ENCODE measurements around the gene KANSL1L.
"Not testable (repeated sequence)": the region's sequence is repeated elsewhere in the genome, so short reads cannot be mapped to it uniquely, and the experiment has no call there.

The KANSL1L gene, protein sequence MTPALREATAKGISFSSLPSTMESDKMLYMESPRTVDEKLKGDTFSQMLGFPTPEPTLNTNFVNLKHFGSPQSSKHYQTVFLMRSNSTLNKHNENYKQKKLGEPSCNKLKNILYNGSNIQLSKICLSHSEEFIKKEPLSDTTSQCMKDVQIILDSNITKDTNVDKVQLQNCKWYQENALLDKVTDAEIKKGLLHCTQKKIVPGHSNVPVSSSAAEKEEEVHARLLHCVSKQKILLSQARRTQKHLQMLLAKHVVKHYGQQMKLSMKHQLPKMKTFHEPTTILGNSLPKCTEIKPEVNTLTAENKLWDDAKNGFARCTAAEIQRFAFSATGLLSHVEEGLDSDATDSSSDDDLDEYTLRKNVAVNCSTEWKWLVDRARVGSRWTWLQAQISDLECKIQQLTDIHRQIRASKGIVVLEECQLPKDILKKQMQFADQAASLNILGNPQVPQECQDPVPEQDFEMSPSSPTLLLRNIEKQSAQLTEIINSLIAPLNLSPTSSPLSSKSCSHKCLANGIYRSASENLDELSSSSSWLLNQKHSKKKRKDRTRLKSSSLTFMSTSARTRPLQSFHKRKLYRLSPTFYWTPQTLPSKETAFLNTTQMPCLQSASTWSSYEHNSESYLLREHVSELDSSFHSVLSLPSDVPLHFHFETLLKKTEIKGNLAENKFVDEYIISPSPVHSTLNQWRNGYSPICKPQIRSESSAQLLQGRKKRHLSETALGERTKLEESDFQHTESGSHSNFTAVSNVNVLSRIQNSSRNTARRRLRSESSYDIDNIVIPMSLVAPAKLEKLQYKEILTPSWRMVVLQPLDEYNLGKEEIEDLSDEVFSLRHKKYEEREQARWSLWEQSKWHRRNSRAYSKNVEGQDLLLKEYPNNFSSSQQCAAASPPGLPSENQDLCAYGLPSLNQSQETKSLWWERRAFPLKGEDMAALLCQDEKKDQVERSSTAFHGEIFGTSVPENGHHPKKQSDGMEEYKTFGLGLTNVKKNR

DNA sequence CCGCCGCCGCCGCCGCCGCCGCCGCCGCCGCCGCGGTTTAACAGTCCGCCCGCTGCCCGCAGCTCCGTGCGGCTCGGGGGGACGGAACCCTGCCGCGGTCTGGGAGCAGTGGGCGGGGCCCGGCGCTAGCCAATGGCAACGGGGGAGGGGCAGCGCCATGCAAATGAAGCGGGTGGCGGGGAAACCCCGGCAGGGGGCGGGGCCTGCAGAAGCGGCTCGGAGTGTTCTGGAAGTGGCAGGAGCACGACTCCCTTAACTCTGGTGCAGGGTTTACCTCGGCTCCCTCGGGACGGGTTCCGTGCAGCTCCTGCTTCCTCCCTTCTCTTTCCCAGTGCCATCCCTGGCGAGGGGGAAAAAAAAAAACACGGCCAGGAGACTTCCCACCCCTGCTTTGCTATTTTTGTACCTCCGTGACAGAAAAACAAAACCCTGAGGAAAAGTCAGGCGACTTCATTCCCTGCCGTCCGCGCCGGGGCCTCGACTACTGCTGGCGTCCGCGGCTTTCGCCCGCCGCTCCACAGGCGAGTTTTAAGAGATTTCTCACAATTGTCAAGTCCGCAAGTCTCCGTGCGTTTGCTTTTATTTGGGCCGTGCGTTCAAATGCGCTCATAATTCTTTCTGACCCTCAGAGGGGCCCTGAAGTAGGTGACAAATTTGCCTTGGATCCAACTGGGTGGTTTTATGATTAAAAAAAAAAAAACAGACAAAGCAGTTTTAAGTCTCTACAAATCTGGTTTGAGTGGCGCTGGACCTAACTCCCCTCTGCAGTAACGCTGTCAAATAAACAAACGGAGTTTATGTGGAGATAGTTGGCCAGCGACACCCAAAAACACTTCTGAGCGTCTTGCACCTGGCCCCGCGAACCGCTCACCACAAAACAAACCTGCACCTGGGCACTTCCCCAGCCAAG, at the start of gene KANSL1L:
Gene KANSL1L (minus strand): TSS at position 101 of the 910 bp plus-strand sequence. CDS start 16,827 bp downstream, outside the sequence.
- peak; percentile 98 for DNase-seq
- in situ Hi-C loops (cut with HindIII; ENCODE audit: low pct_ligation_motif_present, low pct_unique_long_range_greater_than_20kb, low sequenced_read_pairs): no loop called here

DNA sequence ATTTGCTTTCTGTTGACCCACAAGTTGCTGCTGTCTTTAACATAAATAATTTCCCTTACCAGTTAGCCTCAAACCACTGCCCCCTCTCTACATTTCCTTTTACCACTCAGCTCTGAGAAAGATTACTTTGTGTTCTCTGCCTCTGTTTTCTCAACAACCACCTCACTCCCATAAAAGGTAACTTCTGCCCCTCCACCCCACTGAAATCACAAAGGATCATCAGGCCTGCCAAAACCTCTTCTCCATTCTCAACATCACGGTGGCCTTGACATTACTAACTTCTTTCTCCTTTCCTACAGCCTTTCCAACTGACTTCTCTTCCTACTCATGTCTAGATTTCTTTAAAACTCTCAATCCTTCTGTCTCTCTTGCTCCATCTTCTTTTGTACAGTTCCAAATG, 43.9 kb upstream of the KANSL1L start:
- DNase-seq: no peak
- in situ Hi-C loops (cut with HindIII; ENCODE audit: low pct_ligation_motif_present, low pct_unique_long_range_greater_than_20kb, low sequenced_read_pairs): no loop called here

- in situ Hi-C loops (cut with HindIII; ENCODE audit: low pct_ligation_motif_present, low pct_unique_long_range_greater_than_20kb, low sequenced_read_pairs): no loop called here
- no peak for DNase-seq
These were observed 39.0 kb upstream of the KANSL1L start for GRCh38 chr2:210210185-210210584.

GRCh38 chr2:210207929-210208328, 36.7 kb upstream of the KANSL1L start:
- in situ Hi-C loops (cut with HindIII; ENCODE audit: low pct_ligation_motif_present, low pct_unique_long_range_greater_than_20kb, low sequenced_read_pairs): no loop called here
- DNase-seq: no peak

GRCh38 chr2:210203558-210203957, 32.3 kb upstream of the KANSL1L start:
- in situ Hi-C loops (cut with HindIII; ENCODE audit: low pct_ligation_motif_present, low pct_unique_long_range_greater_than_20kb, low sequenced_read_pairs): no loop called here
- DNase-seq: no peak

DNA sequence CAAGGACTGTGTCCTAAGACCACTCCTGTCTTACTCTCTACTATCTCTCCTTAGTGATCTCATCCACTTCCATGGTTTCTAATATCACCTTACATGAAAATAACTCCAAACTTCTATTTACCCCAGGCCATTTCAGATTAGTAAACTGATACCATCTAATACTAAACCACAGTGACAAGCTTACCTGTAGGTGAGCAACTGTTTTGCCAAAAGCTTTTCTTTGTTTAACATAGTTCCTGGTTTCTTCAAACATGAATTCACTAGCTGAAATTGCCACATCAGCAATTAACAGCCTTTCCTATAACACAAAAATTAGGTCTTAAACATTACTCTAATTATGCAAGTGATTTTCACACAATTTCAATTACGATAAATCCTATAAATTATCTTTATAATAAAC, 31.9 kb upstream of the KANSL1L start:
- in situ Hi-C loops (cut with HindIII; ENCODE audit: low pct_ligation_motif_present, low pct_unique_long_range_greater_than_20kb, low sequenced_read_pairs): no loop called here
- DNase-seq: no peak

DNA sequence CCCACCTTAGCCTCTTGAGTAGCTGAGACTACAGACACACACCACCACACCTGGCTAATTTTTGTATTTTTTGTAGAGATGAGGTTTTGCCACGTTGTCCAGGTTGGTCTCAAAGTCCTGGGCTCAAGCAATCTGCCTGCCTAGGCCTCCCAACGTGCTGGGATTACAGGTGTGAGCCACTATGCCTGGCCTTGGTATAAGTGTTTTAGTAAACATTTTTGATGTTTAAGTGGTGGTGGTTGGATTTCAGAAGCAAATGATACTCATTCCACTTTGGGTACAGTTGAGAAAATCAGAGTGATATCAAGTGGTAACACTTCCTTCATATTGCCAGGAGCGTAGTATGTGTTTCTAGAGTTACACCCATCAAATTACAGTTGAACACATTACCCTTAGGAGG, 28.6 kb upstream of the KANSL1L start:
- DNase-seq: no peak
- in situ Hi-C loops (cut with HindIII; ENCODE audit: low pct_ligation_motif_present, low pct_unique_long_range_greater_than_20kb, low sequenced_read_pairs): no loop called here

DNA sequence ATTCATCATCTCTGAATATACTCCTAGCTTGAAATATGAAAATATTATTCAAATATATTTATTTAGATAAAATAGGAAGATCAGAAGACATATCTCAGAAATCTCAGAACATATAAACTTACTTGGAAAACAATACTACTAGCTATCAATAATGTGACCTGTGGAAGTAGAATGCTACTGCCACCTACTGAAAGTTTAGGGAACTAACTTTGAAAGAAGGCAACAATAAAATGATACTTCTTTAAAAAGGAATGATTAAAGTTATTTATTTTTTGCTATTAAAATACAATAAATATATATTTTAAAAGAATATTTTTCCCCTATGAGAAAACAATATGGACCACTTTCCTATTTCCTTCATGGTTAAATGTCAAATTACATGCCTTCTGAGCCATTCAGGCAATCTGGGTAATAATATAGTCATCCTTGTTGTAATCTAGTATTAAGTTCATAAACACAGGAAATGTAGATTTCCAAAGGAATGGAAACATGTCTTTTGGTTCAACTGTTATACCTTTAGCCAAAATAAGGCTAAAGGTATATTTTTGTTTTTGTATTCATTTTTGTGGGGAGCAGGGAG, 28.1 kb upstream of the KANSL1L start:
- in situ Hi-C loops (cut with HindIII; ENCODE audit: low pct_ligation_motif_present, low pct_unique_long_range_greater_than_20kb, low sequenced_read_pairs): no loop called here
- DNase-seq: peak; percentile 59

GRCh38 chr2:210198326-210198725, 27.1 kb upstream of the KANSL1L start:
- peak; percentile 64 for DNase-seq
- in situ Hi-C loops (cut with HindIII; ENCODE audit: low pct_ligation_motif_present, low pct_unique_long_range_greater_than_20kb, low sequenced_read_pairs): no loop called here

GRCh38 chr2:210197720-210198119, 26.5 kb upstream of the KANSL1L start:
- in situ Hi-C loops (cut with HindIII; ENCODE audit: low pct_ligation_motif_present, low pct_unique_long_range_greater_than_20kb, low sequenced_read_pairs): no loop called here

DNA sequence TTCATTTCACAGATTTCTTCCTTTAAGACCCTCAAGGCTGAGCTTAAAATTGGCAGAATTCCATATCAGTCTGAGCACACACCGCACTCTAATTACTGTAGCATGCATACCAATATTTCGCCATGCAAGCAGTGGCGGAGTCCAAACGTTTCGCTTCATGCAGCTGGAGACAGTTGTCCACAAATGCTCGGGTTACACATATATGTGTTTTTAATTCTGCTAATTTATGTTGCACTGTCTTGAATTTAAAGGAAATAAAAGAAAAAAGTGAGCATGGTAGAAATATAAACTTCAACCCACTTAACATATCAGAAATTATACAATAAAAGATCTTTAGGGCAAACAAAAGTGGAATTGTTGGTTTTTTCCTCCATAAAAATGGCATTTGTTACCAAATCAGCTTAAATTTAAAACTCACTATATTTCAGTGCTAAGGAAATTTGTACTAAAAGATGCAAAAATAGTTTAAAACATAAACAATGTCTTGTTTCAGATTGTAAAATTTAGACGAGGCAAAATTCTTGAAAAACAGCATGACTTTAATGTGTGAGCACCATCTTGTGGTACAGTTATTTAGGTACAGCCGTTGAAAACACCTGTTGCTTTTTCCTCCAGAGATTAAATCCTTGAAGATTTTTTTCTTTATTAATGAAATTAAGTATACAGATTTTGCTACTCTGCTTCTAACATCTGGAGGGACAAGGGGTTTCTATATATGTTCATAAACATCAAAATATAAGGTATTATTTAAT, 24.1 kb upstream of the KANSL1L start:
- in situ Hi-C loops (cut with HindIII; ENCODE audit: low pct_ligation_motif_present, low pct_unique_long_range_greater_than_20kb, low sequenced_read_pairs): no loop called here
- peak; percentile 75 for DNase-seq

More at GRCh38 chr2:210197720-210198119, 26.5 kb upstream of the KANSL1L start:
- DNase-seq: no peak

DNA sequence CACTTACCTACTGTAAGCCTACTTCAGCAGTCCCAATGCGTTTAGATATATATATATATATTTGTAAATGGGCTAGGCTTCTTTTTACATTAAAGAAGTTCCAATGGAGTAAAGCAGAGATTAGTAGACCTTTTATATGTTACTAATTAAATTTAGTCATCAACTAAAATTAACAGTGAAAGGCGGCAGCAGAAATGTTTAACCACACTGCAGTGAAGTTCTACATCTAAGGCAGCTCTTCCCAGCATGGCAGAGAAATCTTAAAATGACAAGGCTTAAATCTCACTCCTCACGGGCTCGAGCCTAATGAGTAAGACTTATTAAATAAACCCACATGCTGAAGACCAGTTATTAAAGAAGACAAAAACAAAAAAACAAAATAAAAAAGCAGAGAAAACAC, 19.1 kb upstream of the KANSL1L start:
- in situ Hi-C loops (cut with HindIII; ENCODE audit: low pct_ligation_motif_present, low pct_unique_long_range_greater_than_20kb, low sequenced_read_pairs): no loop called here
- peak; percentile 58 for DNase-seq

- peak; percentile 68 for DNase-seq
- in situ Hi-C loops (cut with HindIII; ENCODE audit: low pct_ligation_motif_present, low pct_unique_long_range_greater_than_20kb, low sequenced_read_pairs): no loop called here
These were observed 18.4 kb upstream of the KANSL1L start for GRCh38 chr2:210189452-210190138.

DNA sequence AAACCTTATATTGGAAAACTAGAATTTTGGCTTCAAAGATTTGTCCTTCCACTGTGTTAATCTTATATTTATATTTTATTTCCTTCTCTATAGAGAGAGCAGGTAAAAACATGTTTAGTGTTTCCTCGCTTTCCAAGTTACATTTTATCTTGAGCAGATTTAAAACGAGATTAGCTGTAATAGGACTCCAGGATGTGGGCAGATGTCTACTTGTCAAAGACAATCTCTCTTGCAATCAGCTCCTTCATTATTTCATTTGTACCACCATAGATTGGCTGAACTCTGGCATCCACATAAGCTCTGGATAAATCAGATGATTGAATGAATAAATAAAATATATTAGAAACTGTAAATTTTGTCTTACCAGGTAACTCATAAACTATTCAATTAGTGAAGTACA, 17.5 kb upstream of the KANSL1L start:
- in situ Hi-C loops (cut with HindIII; ENCODE audit: low pct_ligation_motif_present, low pct_unique_long_range_greater_than_20kb, low sequenced_read_pairs): no loop called here
- DNase-seq: no peak

- no peak for DNase-seq
- in situ Hi-C loops (cut with HindIII; ENCODE audit: low pct_ligation_motif_present, low pct_unique_long_range_greater_than_20kb, low sequenced_read_pairs): no loop called here
These were observed 17.0 kb upstream of the KANSL1L start for GRCh38 chr2:210188190-210188589.

GRCh38 chr2:210183936-210184335, 12.7 kb upstream of the KANSL1L start:
- in situ Hi-C loops (cut with HindIII; ENCODE audit: low pct_ligation_motif_present, low pct_unique_long_range_greater_than_20kb, low sequenced_read_pairs); DNase-seq: not testable (repeated sequence)

- DNase-seq; in situ Hi-C loops (cut with HindIII; ENCODE audit: low pct_ligation_motif_present, low pct_unique_long_range_greater_than_20kb, low sequenced_read_pairs): not testable (repeated sequence)
These were observed 10.4 kb upstream of the KANSL1L start for GRCh38 chr2:210181606-210182088.

All from ACHN (cell line).